ENCODE data around the gene TNFRSF19.

GRCh38 chr13:23697772-23698313 lies 127.6 kb downstream of the TNFRSF19 start:
- TF ChIP-seq POLR2A (IDR thresholded peaks at IDR 0.05) = no peak
- TF ChIP-seq, protein P1, sequence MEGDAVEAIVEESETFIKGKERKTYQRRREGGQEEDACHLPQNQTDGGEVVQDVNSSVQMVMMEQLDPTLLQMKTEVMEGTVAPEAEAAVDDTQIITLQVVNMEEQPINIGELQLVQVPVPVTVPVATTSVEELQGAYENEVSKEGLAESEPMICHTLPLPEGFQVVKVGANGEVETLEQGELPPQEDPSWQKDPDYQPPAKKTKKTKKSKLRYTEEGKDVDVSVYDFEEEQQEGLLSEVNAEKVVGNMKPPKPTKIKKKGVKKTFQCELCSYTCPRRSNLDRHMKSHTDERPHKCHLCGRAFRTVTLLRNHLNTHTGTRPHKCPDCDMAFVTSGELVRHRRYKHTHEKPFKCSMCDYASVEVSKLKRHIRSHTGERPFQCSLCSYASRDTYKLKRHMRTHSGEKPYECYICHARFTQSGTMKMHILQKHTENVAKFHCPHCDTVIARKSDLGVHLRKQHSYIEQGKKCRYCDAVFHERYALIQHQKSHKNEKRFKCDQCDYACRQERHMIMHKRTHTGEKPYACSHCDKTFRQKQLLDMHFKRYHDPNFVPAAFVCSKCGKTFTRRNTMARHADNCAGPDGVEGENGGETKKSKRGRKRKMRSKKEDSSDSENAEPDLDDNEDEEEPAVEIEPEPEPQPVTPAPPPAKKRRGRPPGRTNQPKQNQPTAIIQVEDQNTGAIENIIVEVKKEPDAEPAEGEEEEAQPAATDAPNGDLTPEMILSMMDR (IDR thresholded peaks at IDR 0.05) = no peak

All from thyroid gland (tissue), 4 donors.